Hypothalamus (tissue), 51 donors: Measurements from ENCODE around the gene ATCAY.
"Not testable (repeated sequence)": the region's sequence is repeated elsewhere in the genome, so short reads cannot be mapped to it uniquely, and the experiment has no call there.

Experiments used
- DNase-seq, 51 donors: peaks; one replicate each; lab custom pipeline; 2025; lab: John Stamatoyannopoulos, UW

ATCAY gene

GRCh38 chr19:3852614-3853254 lies 27.8 kb upstream of the ATCAY start:
- no peak for DNase-seq

DNA sequence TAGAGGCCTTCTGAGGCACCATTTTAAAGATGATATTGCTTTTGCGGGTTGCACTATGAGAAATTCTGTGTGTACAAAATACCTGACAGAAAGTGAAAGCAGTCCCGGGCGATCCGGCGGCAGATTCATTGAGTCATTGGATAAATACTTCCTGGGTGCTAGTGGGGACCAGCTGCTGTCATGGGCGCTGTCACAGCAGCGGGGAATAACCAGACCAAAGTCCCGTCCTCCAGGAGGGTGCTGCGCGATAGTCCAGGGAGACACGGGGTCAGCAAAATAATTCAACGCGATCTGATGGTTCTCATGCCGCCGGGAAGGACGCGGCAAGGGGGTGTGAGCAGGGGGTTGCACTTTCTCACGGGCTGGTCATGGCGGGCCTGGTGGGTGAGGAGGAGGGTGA lies 25.2 kb upstream of the ATCAY start:
- DNase-seq, result no peak

GRCh38 chr19:3857449-3858003 lies 23.0 kb upstream of the ATCAY start:
- peak in 17 of 51 donors; percentile 1 to 49 (median 23) for DNase-seq

- DNase-seq, result no peak
These were observed 20.0 kb upstream of the ATCAY start for GRCh38 chr19:3860499-3860898.

- no peak for DNase-seq
These were observed 17.5 kb upstream of the ATCAY start for GRCh38 chr19:3862826-3863500.

DNA sequence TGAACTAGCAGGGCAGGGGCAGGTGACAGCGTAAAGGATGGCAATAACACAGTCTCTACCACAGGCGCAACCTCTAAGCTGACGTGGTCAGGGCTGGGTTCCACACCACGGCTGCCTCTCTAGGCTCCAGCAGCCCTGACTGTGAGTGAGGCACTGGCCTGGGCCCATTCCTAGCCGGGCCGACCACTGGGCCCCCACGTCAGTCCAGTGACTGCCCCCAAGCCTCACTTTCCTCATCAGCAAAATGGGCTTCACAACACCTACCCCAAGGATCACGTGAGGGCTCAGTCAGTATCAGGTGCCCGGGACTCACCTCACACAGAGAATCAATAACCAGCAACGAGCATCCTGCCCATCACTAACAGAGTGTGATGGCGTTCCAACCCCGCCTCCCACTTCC lies 16.8 kb upstream of the ATCAY start:
- DNase-seq, result no peak

DNA sequence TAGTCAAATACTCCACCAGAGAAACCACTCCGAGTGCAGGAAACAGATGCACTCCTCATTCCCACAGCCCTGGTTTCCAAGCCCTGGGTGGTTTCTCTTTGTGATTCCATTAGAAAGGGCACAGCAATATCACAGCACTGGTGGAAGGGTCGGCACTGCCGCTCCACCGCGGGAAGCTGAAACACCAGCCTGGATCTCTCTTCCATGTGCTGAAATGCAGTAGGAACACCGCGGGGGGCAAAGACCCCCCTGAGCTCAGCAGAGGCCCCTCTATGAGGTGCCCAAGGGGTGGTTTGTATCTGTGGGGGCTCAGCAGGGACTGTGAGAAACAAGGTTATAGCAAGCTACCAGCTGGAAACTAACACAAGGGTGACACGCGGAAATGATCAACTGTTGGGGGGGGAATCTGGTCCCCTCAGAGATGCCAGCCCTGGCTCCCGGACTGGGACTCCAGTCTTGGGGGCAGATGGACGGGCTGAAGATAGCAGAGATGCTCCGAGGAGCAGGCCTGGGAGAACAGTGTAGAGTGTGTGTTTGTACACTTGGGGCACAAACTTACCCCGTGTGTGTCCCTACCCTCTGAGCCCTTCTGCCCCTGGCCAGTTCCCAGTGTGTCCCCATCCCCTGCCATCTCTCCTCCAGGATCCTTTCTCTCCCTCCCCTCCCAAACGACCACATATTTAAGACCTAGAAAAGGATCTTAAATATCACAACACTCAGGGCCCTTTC lies 13.4 kb upstream of the ATCAY start:
- DNase-seq, result peak in 1 of 51 donors; percentile 15

DNA sequence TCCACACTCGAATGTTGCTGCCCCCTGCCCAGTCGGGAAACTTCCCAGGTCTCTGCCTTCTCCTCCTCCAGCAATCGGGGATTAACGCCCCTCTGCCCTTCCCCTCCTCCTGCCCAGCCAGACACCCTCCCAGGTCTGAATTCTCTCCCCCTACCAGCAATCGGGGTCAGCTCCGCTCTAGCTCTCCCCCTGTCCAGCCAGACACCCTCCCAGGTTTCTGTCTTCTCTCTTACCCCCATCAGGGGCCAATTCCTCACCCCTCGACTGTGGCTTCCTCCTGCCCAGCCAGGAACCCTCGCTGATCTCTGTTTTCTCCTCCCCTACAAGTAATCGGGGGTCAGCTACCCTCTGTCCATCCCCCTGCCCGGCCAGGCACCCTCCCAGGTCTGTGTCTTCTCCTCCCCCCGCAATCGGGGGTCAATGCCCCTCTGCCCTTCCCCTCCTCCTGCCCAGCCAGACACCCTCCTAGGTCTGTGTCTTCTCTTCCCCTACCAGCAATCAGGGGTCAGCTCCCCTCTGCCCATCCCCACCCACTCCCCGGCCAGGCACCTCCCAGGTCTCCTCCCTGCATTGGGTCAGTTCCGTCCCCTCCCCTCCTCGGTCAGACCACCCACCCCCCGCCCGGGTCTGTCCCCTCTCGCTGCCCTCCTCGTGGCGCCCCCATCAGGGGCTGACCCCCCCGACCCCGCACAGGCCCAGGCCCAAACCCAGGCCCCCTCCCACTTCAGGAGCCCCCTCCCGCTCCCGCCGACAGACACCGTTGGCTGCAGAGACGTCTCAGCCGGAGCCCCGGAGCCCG lies 12.3 kb upstream of the ATCAY start:
- no peak for DNase-seq

DNA sequence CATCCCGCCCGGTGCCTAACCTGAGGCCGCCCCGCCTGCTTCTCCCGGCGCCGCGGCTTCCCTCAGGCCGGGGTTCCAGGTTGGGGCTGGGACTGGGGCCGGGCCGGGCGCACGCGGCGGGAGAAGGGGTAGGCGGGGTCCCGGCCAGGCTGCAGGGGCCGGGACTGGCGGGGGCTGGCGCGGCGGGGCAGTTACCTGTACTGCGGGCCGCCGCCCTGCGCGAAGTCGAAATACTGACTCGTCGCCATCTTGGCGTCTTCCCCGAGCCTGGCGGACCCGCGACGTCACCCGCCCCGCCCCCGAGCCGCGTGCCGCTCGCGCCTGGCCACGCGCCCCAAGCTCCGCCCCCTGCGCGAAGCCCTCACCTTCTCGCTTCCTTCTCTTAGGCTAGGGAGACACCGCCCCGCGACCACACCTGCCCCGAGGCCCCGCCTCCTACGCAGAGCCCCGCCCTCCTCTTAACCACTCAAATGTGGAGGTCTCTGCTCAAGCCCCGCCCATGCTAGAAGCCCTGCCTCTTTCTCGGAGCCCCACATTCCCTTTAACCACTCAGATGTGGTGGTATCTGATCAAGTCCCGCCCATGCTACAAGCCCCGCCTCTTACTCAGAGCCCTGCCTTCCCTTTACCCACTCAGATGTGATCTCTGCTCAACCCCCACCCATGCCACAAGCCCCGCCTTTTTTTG lies 11.6 kb upstream of the ATCAY start, which contains the start of gene ZFR2:
TSS of gene ZFR2 (minus strand) at position 269 of the 687 bp plus-strand sequence. CDS start at position 248, 21 bp downstream.
- peak in 23 of 51 donors; percentile 2 to 51 (median 29) for DNase-seq

- no peak for DNase-seq
These were observed 7.3 kb upstream of the ATCAY start for GRCh38 chr19:3873151-3873550.

- DNase-seq, result not testable (repeated sequence)
These were observed 5.8 kb upstream of the ATCAY start for GRCh38 chr19:3874695-3875094.

GRCh38 chr19:3879656-3880055 lies 829 bp upstream of the ATCAY start:
- no peak for DNase-seq

DNA sequence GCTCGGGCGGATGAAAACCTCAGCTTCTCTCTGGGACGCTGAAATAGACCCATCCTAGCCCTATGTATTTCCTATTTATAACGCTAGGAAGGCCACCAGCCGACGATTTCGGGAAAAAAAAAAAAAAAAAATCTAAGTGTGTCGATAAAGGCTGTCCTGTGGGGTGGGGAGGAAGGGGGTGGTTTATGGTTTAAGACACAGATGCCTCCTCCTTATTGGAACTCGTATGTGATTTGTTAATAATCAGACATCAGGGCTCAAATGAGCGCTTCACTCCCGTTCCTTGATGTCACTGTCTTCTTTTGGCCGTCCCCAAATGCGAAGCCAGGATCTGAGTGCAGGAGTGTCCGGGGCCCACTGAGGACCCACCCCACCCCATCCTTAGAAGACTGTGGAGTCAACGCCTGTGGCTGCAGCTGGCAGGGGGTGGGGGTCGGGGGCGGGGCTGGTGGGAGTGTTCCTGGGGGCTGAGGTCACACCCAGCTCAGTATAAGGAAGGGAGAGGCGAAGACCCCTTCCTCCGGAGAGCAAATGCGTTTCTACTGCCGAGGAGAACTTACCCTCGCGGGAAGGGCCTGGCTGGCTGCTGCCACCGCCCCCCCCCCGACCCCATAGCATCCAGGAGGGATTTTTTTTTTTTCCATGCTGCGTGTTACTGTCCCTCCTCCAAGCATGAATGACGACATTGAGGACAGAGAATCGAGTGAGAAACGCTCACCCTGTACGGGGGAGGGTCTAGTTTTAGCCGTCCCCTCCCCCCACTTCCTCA lies 971 bp downstream of the ATCAY start:
- peak in 4 of 51 donors; percentile 8 to 43 (median 25) for DNase-seq

GRCh38 chr19:3882041-3882384 lies 1.5 kb downstream of the ATCAY start:
- DNase-seq, result peak in 1 of 51 donors; percentile 24

DNA sequence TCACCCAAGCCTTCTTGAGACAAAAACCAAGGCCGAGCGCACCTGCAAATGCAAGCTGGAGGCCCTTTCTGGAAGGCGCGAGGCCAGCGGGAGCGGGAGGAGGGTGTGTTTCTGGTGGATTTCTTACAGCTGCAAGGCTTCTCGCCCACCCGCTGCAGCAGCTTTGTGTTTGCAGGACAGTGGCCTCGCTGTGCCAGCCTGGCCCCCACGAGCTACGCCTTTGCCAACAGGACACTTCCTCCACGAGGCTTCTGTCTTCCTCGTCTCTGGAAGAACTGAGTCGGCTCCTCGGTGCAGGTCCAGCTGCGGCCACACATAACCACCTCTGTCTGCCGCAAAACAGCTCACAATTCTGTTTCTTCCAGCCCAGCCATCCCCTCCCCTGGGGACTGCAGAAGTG lies 10.1 kb downstream of the ATCAY start:
- DNase-seq, result peak in 17 of 51 donors; percentile 5 to 43 (median 18)

DNA sequence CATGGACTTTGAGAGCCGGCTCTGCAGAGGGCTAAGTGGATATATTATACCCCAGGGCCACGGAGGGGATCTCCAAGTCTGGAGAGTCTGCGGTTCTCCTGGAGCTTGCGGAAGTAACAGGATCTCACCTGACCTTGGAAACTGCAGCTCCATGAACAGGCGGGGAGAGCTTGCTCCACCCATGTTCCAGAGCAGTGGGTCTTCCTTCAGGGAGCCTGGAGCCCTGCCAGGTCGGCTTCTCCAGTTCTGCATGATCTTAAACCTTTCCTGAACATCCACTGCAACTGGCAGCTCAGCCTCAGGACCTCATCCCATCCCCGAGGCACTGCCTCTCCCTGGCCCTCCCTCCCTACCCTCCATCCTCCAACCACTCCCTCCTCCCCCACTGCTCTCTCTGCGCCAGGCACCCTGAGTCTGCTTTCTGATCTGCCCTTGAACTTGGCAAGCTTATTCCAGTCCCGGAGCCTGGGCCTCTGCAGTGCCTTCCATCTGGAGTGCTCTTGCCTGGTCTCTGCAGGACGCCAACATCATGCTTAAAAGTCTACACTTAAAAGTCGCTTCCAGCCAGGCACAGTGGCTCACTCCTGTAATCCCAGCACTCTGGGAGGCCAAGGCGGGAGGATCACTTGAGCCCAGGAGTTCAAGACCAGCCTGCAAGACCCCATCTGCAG lies 13.2 kb downstream of the ATCAY start:
- no peak for DNase-seq

DNA sequence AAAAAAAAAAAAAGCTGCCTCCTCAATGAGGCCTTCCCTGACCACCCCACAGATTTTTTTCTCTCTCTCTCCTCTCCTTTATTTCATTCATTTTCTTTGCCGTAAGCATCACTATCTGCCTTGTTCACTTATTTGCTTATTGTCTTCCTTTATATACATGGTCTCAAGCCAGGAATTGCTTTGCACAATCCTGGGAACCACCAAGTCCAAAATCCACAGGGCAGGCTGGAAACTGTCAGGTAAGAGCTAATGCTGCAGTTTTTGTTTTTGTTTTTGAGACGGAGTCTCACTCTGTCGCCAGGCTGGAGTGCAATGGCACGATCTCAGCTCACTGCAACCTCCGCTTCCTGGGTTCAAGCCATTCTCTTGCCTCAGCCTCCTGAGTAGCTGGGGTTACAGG lies 14.5 kb downstream of the ATCAY start:
- not testable (repeated sequence) for DNase-seq

GRCh38 chr19:3895788-3896187 lies 15.3 kb downstream of the ATCAY start:
- DNase-seq, result no peak

- DNase-seq, result no peak
These were observed 17.5 kb downstream of the ATCAY start for GRCh38 chr19:3897936-3898335.
